ENCODE measurements around the gene RPS8. TPM values are rescaled to one million over a fixed set of nuclear protein-coding genes. Genes with fewer than 3 reads are reported as not detected.

Gene RPS8
- total RNA-seq, 1 experiment from 2014 or later: 1,087 TPM

GRCh38 chr1:44778705-44779576 is 3.6 kb downstream of the RPS8 start:
- DNase-seq (ENCODE audit: low read depth, low spot score): no peak
- ATAC-seq: no peak
- Histone ChIP-seq H3K4me3 (ENCODE audit: low read depth in 2 of 2, low read length in 2 of 2) (no peak overlapping the region), H3K4me1 (ENCODE audit: control insufficient read depth, insufficient read depth, low read length) (peaks cover 10% of the 10 kb centered on the region), H3K27me3 (ENCODE audit: control insufficient read depth, insufficient read depth, low read length) (no peaks in the 10 kb centered on the region), H3K36me3 (ENCODE audit: control insufficient read depth, insufficient read depth, low read length) (peaks cover 17% of the 10 kb centered on the region; the same call in 1 of the 2 replicates), H3K27ac (ENCODE audit: low read length) (no peak overlapping the region), H3K9me3 (ENCODE audit: control insufficient read depth, insufficient read depth, low read depth, low read length) (no peaks in the 10 kb centered on the region)
- TF ChIP-seq POLR2AphosphoS5 (IDR thresholded peaks at IDR 0.05; ENCODE audit: low read depth, low read length) (no peak; the same call in 1 of the 2 replicates), REST (IDR thresholded peaks at IDR 0.05; ENCODE audit: insufficient read depth in 1 of 2, low read depth in 2 of 2, low read length in 1 of 2) (no peak), TCF7L2 (IDR thresholded peaks at IDR 0.05; ENCODE audit: low read depth, low read length) (no peak), SIN3A (IDR thresholded peaks at IDR 0.05; ENCODE audit: borderline replicate concordance, insufficient read depth, low read depth, low read length) (no peak)
- TF ChIP-seq, protein P1, sequence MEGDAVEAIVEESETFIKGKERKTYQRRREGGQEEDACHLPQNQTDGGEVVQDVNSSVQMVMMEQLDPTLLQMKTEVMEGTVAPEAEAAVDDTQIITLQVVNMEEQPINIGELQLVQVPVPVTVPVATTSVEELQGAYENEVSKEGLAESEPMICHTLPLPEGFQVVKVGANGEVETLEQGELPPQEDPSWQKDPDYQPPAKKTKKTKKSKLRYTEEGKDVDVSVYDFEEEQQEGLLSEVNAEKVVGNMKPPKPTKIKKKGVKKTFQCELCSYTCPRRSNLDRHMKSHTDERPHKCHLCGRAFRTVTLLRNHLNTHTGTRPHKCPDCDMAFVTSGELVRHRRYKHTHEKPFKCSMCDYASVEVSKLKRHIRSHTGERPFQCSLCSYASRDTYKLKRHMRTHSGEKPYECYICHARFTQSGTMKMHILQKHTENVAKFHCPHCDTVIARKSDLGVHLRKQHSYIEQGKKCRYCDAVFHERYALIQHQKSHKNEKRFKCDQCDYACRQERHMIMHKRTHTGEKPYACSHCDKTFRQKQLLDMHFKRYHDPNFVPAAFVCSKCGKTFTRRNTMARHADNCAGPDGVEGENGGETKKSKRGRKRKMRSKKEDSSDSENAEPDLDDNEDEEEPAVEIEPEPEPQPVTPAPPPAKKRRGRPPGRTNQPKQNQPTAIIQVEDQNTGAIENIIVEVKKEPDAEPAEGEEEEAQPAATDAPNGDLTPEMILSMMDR (IDR thresholded peaks at IDR 0.05): no peak
- no TSS peak for BruUV-seq (replicated peaks)
- intact Hi-C loops (cut with micrococcal nuclease; ENCODE audit: unreplicated experiment) (no loop called here), in situ Hi-C loops (cut with HindIII; ENCODE audit: low pct_unique_long_range_greater_than_20kb, low sequenced_read_pairs) (no loop called here)
- POLR2A ChIA-PET: no interaction called here
- CTCF ChIA-PET: no interaction called here

DNA sequence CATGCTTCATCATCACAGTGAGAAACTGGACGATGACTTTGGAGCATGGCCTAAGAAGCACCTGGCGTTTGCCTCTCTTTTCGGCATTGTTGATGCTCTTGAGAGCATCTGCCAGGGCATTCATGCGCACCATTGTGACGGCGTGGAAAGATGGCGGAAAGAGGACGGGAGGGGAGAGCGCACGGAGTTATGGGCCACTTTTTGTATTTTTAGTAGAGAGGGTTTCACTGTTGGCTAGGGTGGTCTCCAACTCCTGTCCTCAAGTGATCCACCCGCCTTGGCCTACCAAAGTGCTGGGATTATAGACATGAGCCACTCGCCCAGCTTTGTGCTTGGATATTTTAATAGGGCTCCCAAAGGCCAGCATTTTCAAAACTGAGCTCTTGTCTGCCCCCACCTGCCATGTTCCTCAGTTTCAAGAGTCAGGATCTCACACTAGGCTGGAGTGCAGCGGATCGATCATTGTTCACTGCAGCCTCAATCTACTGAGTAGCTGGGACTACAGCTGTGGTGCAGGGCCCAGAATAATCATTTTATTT is 5.3 kb downstream of the RPS8 start:
- no peak for DNase-seq (ENCODE audit: low read depth, low spot score)
- Histone ChIP-seq H3K4me3 (ENCODE audit: low read depth in 2 of 2, low read length in 2 of 2) (no peak overlapping the region), H3K27me3 (ENCODE audit: control insufficient read depth, insufficient read depth, low read length) (no peaks in the 10 kb centered on the region), H3K4me1 (ENCODE audit: control insufficient read depth, insufficient read depth, low read length) (peaks cover 10% of the 10 kb centered on the region), H3K27ac (ENCODE audit: low read length) (no peak overlapping the region), H3K36me3 (ENCODE audit: control insufficient read depth, insufficient read depth, low read length) (peaks cover 17% of the 10 kb centered on the region; the same call in 1 of the 2 replicates), H3K9me3 (ENCODE audit: control insufficient read depth, insufficient read depth, low read depth, low read length) (no peaks in the 10 kb centered on the region)
- TF ChIP-seq SIN3A (IDR thresholded peaks at IDR 0.05; ENCODE audit: borderline replicate concordance, insufficient read depth, low read depth, low read length) (no peak), REST (IDR thresholded peaks at IDR 0.05; ENCODE audit: insufficient read depth in 1 of 2, low read depth in 2 of 2, low read length in 1 of 2) (no peak), POLR2AphosphoS5 (IDR thresholded peaks at IDR 0.05; ENCODE audit: low read depth, low read length) (no peak; the same call in none of the 2 replicates), TCF7L2 (IDR thresholded peaks at IDR 0.05; ENCODE audit: low read depth, low read length) (no peak)
- TF ChIP-seq, protein P1 (IDR thresholded peaks at IDR 0.05): no peak
- in situ Hi-C loops (cut with HindIII; ENCODE audit: low pct_unique_long_range_greater_than_20kb, low sequenced_read_pairs): no loop called here
- intact Hi-C loops (cut with micrococcal nuclease; ENCODE audit: unreplicated experiment): no loop called here
- no TSS peak for BruUV-seq (replicated peaks)
- ChIA-PET POLR2A (no interaction called here), CTCF (interaction anchor here (0.7 kb wide), 2 partner anchors 10 to 28 kb away, joined by 3 read pairs; partner anchors contain the start of gene BTBD19)
- no peak for ATAC-seq

Measured in Panc1 (cell line).